GM19023 (cell line): ENCODE measurements around the gene DDI2.
"Not testable (repeated sequence)": the region's sequence is repeated elsewhere in the genome, so short reads cannot be mapped to it uniquely, and the experiment has no call there.

Experiments
- ATAC-seq: cut with Tn5 transposase; IDR thresholded peaks from one replicate; pipeline ENCODE4 v1.9.1; 2021; ENCODE audit warnings: mild to moderate bottlenecking, moderate library complexity; ENCODE audit not compliant: unreplicated experiment

The DDI2 gene

GRCh38 chr1:15617173-15618076, at the start of gene DDI2:
TSS of gene DDI2 (plus strand) at chr1:15617458. CDS start at chr1:15617671, 213 bp downstream.
- ATAC-seq, result peak; percentile 76

DNA sequence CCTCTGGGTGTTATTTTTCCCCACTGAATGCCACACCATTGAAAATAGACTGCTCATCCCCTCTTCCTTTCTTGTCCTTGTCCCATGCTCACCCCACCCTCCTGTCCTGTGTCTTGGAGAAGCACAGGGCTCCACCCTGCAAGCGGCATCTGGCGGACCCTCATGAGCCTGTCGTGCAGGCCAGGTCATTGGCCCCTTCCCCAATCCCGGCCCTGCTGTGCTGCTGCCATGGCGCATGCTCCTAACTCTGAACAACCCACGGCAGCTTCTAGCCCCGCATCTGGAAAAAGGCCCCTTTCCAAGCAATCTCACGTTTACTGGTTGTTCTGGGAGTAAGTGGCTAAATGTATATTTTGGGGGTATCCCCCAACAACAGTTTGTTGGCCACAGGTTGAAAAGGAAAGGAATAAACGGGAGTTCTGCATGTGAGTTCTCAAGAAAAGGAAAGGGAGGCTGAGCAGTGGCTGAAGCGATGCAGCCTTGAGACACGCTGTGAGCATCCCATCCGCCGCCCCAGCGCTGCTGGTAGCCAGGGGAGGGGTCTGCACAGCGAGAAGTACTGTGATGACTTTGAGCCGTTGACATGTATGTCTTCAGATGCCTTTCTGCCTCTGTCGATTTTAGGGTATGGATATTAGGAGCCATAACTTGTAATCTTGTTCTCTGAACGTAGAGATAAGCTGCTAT, 48.7 kb upstream of the DDI2 start:
- no peak for ATAC-seq

GRCh38 chr1:15570861-15571260, 46.4 kb upstream of the DDI2 start:
- ATAC-seq, result no peak

DNA sequence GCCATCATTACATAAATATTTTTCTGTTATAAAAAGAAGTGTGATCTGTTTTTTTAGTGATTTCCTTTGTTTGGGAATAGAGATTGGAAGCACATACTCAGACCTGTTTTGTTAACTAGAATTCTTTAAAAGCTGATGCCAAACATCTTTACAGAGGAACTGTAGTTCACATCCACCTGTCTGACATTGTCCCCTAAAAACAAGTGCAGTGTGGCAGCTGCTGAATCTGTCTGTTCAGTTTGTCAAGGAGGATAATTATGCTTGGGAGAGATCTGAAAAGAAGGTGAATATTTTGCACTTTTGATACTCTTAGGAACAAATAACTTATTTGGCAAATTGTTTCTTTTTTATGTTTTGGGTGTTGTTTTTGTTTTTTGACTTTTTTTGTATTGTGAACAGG, 46.0 kb upstream of the DDI2 start:
- no peak for ATAC-seq

- ATAC-seq, result no peak
Observed at GRCh38 chr1:15573477-15573876, 43.8 kb upstream of the DDI2 start.

DNA sequence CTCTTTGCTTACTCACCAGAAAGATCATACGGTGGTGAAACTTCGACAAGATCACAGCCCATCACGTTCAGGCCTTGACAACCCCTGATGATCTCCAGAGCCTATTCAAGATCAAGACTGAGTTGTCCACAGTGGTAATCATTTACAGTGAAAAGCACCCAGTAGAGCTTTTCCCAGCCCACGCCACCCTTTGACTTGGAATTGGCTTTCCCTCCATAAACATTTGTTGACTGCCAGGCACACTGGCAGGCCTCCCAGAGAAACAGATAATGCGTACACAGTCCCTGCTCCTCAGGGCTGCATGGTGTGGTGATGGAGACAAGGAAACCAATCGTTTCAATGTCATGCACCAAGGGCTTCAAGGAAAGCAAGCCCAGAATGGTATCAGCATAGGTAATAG, 42.5 kb upstream of the DDI2 start:
- no peak for ATAC-seq

- ATAC-seq, result no peak
Observed at GRCh38 chr1:15575549-15576150, 41.6 kb upstream of the DDI2 start.

GRCh38 chr1:15577691-15578090, 39.6 kb upstream of the DDI2 start:
- ATAC-seq, result no peak

DNA sequence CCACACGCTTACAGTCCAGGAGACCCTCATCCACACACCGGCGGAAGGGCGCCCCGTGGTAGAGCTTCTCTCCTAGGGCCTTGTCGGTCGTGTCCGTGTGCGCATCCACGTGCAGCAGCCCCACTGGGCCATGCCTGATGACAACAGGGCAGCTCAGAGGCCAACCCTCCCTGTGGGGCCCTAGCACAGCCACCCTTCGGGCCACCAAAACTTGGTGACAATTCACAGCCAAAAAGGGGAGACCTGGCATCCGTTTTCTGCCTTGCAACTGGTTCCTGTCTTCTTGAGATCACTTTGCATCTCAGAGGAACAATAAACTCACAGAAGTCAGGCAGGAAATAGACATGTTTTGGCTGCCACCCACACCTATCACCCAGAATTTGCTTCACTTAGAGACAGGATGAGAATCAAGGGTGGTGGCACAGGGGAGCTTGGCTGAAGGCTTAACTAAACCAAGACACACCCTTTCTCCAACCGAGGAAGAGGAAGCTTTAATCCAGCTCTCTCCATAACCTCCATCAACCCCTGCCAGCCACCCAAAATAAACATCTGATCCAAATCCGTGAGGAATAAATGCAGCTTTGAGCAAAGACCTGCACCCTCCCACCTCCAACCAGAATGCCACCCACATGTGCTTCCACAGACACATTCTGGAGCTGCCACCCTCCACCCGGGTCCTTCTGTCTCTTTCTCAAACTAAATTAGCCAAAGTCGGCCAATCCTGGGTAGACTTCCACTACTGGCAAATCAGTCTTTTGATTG, 38.2 kb upstream of the DDI2 start:
- no peak for ATAC-seq

DNA sequence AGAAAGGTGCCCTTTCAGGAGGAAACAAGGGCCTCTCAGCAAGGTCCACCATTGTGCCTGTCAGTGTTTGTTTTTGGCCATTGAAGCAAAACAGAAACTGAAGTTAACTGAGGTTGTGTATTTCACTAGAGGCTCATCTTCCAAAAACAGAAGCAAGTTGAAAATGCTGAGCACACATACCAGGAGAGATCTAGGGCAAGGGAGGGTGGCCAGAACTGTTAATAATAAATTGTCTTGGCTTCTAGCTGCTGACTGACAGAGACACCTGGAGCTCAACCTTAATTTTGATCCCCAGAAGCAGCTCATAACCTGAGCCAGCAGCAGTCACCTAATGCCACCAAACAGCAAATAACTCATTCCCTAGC, 37.6 kb upstream of the DDI2 start:
- ATAC-seq, result no peak

- ATAC-seq, result no peak
Observed at GRCh38 chr1:15583016-15583706, 34.1 kb upstream of the DDI2 start.

- ATAC-seq, result peak; percentile 62
Observed at GRCh38 chr1:15584489-15585363, 32.5 kb upstream of the DDI2 start, which contains the start of gene AGMAT. TSS of gene AGMAT (minus strand) at chr1:15585051. CDS start at chr1:15584967, 84 bp downstream.

DNA sequence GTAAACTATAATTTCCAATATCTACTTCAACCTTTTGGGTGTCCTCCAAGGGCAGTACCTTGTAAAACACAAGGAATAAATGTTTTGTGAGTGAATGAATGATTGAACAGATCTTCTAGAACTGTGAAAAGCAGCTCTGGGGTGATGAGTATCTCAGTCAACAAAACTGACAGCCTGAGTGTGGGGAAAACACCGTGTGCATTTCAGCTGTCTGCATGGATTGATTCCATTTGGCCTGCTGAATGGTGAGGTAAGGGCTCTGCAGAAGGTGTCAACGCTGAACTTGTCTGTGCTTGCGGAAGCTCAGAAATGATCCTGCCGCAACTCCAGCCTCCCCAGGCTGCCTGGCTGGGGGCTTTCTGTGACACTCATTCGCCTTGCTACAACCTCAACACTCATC, 25.0 kb upstream of the DDI2 start:
- no peak for ATAC-seq

DNA sequence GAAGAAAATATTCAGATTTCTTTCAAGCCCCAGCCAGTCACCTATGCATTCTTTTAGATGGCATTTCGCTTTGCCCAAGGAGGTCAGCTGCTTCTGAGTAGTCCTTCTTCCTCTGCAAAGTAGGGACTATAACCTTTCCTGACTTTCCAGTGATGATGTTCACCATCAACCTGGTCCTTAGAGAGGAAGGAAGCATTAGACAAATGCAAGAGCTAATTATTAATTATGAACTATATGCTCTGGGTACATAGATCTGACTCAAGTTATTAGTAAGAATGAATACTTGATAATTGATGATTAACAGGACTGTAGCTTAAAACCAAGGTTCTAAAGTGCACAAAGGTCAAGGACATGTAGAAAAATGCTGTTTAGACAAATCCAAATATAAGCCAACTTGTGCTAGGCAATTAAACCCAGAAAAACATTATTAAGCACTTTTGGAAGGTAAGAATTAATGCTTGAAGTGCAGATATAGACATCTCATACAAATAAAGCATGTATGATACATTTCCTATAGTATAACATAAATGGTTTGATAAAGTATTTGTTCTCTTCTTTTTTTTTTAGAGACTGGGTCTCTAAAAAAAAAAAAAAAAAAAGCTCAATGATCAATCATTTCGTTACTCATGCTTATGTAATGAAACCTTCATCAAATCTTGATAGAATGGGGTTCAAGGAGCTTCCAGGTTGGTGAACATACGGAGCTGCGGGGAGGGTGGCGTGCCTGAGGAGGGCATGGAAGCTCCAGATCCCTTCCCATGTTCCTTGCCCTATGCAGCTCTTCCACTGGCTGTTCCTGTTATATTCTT, 21.2 kb upstream of the DDI2 start:
- ATAC-seq, result no peak

DNA sequence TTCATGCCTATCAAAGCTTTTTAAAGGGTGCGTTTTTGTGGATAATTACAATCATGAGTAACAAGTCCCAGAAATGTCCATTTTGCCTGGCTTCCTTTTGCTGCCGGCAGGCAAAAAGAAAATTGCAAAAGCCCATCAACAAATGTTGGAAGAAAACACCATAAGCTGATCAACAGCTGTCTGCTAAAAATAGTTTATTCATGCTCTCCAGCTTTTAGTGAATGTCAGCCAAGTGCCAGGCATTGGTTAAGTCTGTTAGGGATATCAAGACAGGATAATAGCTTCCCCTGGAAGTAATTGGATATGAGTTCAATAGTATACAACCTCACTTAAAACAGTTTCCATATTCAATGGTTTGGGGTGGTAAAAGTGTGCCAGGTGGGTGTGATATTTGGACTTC, 18.8 kb upstream of the DDI2 start:
- ATAC-seq, result no peak

- ATAC-seq, result peak; percentile 85
Observed at GRCh38 chr1:15603050-15603965, 13.9 kb upstream of the DDI2 start.

DNA sequence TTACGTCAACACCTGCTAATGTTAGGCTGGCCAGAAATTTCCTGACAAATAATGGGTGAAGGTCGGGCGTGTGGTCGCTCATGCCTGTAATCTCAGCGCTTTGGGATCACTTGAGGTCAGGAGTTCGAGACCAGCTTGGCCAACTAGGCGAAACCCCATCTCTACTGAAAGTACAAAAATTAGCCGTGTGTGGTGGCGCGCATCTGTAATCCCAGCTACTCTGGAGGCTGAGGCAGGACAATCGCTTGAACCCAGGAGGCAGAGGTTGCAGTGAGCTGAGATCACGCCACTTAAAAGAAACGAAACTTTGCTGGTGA, 13.3 kb upstream of the DDI2 start:
- ATAC-seq, result not testable (repeated sequence)

GRCh38 chr1:15604400-15604799, 12.9 kb upstream of the DDI2 start:
- ATAC-seq, result not testable (repeated sequence)
